ENCODE measurements around the gene SCIN. TPM values are rescaled to one million over a fixed set of nuclear protein-coding genes. Genes with fewer than 3 reads are reported as not detected.

The SCIN gene
- total and polyA plus RNA-seq, 2 donors (not counting 1 experiment from before 2014, with no cell fraction given): 0.49 to 0.97 TPM

- Mint-ChIP-seq H3K4me3 (no peak overlapping the region), H3K9me3 (ENCODE audit: insufficient read depth) (no peaks in the 10 kb centered on the region), H3K4me1 (no peaks in the 10 kb centered on the region), H3K27me3 (peaks cover 20% of the 10 kb centered on the region), H3K27ac (no peak overlapping the region)
- Histone ChIP-seq H3K27ac (ENCODE audit: low read length in 2 of 2) (no peak overlapping the region), H3K36me3 (replicated peaks in 1 of 2; ENCODE audit: control extremely low read depth in 1 of 2, control insufficient read depth in 1 of 2, extremely low read depth in 1 of 2, insufficient read depth in 2 of 2, low read length in 1 of 2) (no peaks in the 10 kb centered on the region), H3K27me3 (replicated peaks in 1 of 4; ENCODE audit: control extremely low read depth in 1 of 4, control insufficient read depth in 3 of 4, insufficient read depth in 4 of 4, low read length in 3 of 4) (peaks cover 0 to 4% (median 0%) of the 10 kb centered on the region in 4 experiments), H4K20me1 (ENCODE audit: control insufficient read depth, insufficient read depth, low read length, poor library complexity, severe bottlenecking) (no peaks in the 10 kb centered on the region), H3K4me3 (ENCODE audit: control extremely low read depth in 1 of 5, extremely low read depth in 1 of 5, insufficient read depth in 1 of 5, low read depth in 2 of 5, low read length in 4 of 5) (no peak overlapping the region), H3K4me1 (ENCODE audit: control insufficient read depth in 2 of 2, insufficient read depth in 2 of 2, low read length in 2 of 2) (no peaks in the 10 kb centered on the region), H3K4me2 (replicated peaks; ENCODE audit: low read depth, low read length, poor library complexity, severe bottlenecking) (no peak overlapping the region), H3K9me3 (ENCODE audit: control extremely low read depth in 1 of 3, control insufficient read depth in 2 of 3, insufficient read depth in 1 of 3, low read length in 2 of 3) (no peaks in the 10 kb centered on the region), H2AFZ (ENCODE audit: insufficient read depth, low read depth, low read length, poor library complexity, severe bottlenecking) (no peak overlapping the region), H3K9ac (ENCODE audit: low read length) (no peak overlapping the region), H3K79me2 (ENCODE audit: control insufficient read depth, insufficient read depth, low read length) (no peaks in the 10 kb centered on the region)
- ChIA-PET POLR2A (no interaction called here), CTCF (interaction anchor here (0.9 to 1.9 kb wide), 3 partner anchors 12 to 99 kb away, joined by 4 to 9 read pairs (median 5); no protein-coding TSS in a partner anchor)
- DNase-seq (no peak), ATAC-seq (ENCODE audit: low read depth) (no peak)
- intact Hi-C loops (cut with micrococcal nuclease): no loop called here
- no CpG with 5 or more reads among the region's 1 CpG for WGBS (ENCODE audit: insufficient coverage)
- TF ChIP-seq EZH2 (IDR thresholded peaks at IDR 0.05; ENCODE audit: borderline replicate concordance, insufficient read depth, low read depth, low read length, poor library complexity, severe bottlenecking) (no peak), CTCF (IDR thresholded peaks at IDR 0.05) (peak; percentile 52)
Observed at GRCh38 chr7:12623885-12624498, 53.5 kb downstream of the SCIN start.

- intact Hi-C loops (cut with micrococcal nuclease): no loop called here
- Mint-ChIP-seq H3K9me3 (ENCODE audit: insufficient read depth) (no peaks in the 10 kb centered on the region), H3K4me3 (no peak overlapping the region), H3K4me1 (no peaks in the 10 kb centered on the region), H3K27me3 (peaks cover 20% of the 10 kb centered on the region), H3K27ac (no peak overlapping the region)
- no peak for ATAC-seq (ENCODE audit: low read depth)
- CTCF ChIA-PET: no interaction called here
- no peak overlapping the region for H3K4me3 ChIP-seq (ENCODE audit: control extremely low read depth in 1 of 5, extremely low read depth in 1 of 5, insufficient read depth in 1 of 5, low read depth in 2 of 5, low read length in 4 of 5)
- H4K20me1 ChIP-seq (ENCODE audit: control insufficient read depth, insufficient read depth, low read length, poor library complexity, severe bottlenecking): no peaks in the 10 kb centered on the region
- no peak overlapping the region for H3K9ac ChIP-seq (ENCODE audit: low read length)
- H3K36me3 ChIP-seq (replicated peaks in 1 of 2; ENCODE audit: control extremely low read depth in 1 of 2, control insufficient read depth in 1 of 2, extremely low read depth in 1 of 2, insufficient read depth in 2 of 2, low read length in 1 of 2): no peaks in the 10 kb centered on the region
- H2AFZ ChIP-seq (ENCODE audit: insufficient read depth, low read depth, low read length, poor library complexity, severe bottlenecking): no peak overlapping the region
- H3K9me3 ChIP-seq (ENCODE audit: control extremely low read depth in 1 of 3, control insufficient read depth in 2 of 3, insufficient read depth in 1 of 3, low read length in 2 of 3): no peaks in the 10 kb centered on the region
- TF ChIP-seq EZH2 (IDR thresholded peaks at IDR 0.05; ENCODE audit: borderline replicate concordance, insufficient read depth, low read depth, low read length, poor library complexity, severe bottlenecking) (no peak), CTCF (IDR thresholded peaks at IDR 0.05) (no peak)
- POLR2A ChIA-PET: no interaction called here
- H3K27me3 ChIP-seq (replicated peaks in 1 of 4; ENCODE audit: control extremely low read depth in 1 of 4, control insufficient read depth in 3 of 4, insufficient read depth in 4 of 4, low read length in 3 of 4): peaks cover 0 to 4% (median 0%) of the 10 kb centered on the region in 4 experiments
- no peaks in the 10 kb centered on the region for H3K79me2 ChIP-seq (ENCODE audit: control insufficient read depth, insufficient read depth, low read length)
- no peak for DNase-seq
- WGBS (ENCODE audit: insufficient coverage): 20% methylated on average over 1 of the region's 4 CpGs
- no peak overlapping the region for H3K27ac ChIP-seq (ENCODE audit: low read length in 2 of 2)
- no peaks in the 10 kb centered on the region for H3K4me1 ChIP-seq (ENCODE audit: control insufficient read depth in 2 of 2, insufficient read depth in 2 of 2, low read length in 2 of 2)
- H3K4me2 ChIP-seq (replicated peaks; ENCODE audit: low read depth, low read length, poor library complexity, severe bottlenecking): no peak overlapping the region
Observed at GRCh38 chr7:12625836-12626235, 55.3 kb downstream of the SCIN start.
